ENCODE results near the gene GMDS.

GMDS gene

DNA sequence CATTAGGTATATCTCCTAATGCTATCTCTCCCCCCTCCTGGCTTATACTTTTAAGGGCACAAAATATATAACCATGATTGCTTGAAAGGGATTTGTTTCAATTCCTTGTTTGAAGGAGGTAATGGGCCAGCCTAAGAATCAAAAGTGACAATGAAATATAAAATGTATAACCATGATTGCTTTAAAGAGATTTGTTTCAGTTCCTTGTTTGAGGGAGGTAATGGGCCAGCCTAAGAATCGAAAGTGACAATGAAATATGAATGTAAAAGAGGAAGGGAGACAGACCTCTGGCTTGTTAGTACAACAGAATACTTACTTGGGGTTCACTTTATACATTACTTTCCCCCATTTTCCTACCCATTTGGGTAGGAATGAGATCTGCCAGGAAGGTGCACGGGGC, 580.2 kb downstream of the GMDS start:
- no peak for FAIRE-seq

DNA sequence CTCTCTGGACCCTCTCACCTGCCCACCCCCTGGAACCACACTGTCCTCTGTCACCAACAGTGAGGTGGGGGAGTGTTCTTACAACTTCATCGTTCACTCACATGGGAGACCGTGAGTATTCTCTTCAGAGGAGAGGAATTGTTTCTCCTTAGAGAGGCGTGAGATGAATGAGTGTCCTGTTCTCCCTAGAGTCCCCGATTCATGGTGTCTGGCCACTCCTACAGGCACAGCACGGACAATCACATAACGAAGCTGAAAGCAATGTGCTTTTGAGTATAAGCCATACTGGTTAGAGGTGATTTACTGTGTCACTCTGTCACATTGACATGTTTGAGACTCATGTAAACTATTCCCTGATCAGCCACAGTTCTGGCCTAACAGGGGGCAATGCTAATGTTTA, 581.1 kb downstream of the GMDS start:
- no peak for FAIRE-seq

DNA sequence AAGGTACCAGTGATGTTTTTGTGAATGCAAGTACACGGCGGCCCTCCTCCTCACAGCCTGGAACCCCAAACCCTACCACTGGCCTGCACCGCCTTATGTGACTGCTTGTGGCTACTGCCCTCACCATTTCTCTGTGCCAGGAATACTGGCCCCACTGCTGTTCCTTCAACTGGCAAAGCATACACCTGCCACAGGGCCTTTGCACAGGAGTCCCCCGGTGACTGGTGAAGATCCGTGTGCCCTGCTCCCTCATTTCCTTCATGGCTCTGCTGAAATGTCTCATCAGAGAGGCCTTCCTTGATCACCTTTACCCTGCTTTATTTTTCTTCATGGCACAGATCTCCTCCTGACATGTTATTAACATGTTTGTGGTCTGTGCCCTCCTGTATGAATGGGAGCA, 581.9 kb downstream of the GMDS start:
- no peak for FAIRE-seq

DNA sequence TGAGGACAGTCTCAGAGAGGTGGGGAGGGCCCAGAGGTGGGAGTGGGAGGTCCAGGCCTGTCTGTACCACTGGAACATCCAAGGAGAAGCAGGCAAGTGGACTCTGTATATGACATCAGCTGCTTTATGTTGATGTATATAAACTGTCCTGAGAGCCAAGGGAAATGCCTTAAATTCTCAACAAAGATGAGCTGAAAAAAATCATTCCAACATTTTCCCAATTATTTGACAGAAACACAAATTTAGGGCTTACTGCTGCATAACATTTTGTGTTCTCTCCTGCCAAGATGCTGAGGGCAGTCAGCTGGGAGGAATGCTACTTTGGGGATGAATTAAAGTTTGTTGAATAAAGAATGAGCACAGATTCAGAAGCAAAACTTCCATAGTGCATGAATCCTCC, 582.9 kb downstream of the GMDS start:
- no peak for FAIRE-seq

DNA sequence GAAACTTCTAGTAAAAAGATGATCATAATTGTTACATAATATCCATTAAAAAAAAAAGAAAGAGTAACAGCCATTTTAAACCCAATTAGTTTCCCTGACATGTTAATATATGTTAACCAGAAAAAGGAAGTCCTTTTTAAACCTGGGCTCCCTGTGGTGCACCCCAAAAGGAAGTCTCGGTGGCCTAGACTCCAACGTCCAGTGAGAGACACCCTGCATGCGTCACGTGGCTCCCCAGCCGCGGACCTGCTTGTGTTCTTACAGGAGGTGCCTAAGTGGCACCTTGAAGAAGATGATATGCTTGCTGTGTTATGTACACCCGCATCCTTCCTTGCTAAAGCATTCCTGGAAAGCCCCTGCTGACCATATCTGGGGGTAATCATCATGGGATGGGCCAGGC, 585.6 kb downstream of the GMDS start:
- no peak for FAIRE-seq

DNA sequence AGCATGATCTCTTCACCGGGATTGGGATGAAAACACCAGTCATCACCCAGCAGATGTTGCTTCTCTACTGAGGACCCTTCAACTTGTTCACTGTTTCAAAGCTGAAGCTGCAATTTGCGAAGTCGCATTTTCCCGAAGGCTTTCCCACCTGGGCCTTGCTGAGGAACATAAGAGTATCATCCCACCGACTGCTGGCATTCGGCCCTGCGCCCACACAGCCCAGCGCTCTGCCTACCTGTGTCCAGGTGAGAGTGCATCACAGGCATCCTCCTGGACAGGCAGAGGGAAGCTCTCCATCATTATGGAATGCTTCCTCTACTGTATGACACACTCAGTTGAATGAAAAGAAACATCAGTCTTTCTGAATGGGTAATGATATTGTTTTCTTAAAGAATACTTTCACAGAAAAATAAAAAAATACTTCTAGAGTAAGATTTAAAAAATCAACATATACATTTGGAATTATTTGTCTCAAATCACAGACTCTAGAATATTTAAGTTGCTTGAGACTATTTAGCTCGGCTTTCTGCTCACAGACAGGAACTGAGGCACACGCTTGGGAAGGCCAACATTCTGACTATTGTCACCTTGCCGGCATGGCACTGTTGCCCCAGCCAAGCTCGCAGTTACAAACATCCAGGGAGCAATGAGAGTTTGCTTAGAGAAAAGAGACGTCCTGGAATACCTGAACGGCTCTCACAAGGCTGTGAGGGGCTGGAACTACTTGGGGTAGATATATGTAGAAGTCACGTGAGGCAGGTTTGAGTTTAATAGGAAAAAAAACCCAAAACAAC, 587.0 kb downstream of the GMDS start:
- FAIRE-seq, result no peak

DNA sequence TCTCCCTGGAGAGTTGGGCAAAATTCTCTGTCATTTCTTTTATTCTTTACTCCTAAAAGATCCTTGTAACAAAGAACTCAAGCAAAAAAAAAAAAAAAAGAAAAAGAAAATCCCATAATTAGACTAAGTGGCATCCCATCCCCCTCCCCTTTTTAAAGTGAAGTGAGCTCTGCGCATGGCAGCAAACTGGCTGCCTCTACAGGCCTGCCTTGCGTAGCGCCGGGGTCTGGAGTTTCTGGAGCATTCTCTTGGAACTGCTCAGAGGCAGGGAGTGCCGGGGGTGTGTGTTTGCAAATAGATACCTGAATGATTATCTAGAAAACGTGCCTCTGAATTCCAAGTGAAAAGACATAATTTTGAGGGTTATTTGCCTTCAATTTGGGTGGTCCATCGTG, 587.6 kb downstream of the GMDS start:
- FAIRE-seq, result no peak

DNA sequence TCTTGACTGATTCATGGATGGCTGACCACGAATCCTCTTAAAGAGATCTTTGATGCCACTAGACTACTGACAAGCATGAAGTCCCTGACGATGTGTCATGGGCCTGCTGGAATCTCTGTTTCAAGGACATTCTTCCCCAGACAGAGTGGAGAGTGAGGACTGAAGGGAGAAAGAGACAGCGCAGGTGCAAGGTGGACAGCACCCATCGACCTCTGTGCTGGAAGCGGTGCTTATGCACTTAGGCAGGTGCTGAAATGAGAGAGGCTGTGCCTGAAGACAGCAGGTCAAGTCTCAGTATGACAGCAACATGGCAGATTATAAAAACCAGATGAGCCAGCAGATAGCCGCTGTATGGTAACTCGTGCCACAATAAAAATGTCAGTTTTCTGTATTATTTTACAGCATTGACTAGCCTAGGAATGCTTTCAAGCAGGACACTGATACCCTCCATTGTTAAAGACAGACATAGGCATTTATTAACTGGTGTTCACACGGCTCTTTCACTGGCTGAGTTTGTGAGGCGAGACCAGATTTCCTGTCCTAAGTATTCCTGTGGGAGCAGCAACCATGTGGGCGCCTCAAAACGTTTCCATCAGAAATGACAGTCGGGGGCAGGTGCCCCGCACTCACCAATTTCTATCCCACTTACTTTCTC, 588.2 kb downstream of the GMDS start:
- FAIRE-seq, result no peak

DNA sequence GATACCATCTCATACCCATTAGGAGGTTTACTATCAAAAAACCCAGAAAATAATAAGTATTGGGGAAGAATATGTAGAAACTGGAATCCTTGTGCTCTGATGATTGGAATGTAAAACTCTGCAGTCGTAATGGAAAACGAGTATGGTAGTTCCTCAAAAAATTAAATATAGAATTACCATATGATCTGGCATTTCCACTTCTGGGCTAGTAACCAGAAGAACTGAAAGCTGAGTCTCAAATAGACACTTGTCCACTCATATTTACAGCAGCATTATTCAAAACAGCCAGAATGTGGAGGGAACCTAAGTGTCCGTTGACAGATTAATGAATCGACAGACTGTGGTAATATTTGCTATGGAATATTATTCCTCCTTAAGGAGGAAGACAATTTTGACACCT, 591.4 kb downstream of the GMDS start:
- FAIRE-seq, result no peak

DNA sequence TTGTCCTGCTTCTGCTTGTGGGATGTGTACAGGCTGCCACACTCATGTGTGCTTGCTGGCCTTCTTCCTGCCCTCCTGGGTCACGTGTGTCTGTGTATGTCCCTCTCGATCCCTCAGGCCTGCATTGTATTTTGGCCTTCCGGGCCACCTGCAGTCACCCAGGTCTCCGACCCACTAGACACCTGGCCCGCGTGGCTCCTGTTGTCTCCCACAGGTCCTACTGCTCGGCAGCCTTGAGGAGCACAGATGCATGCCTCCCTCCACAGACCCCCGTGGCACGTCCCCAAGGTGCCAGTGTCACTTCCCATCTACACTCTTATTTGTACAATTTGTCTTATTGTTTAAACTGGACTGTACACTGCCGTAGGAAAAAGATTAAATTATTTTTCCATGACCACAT, 592.6 kb downstream of the GMDS start:
- no peak for FAIRE-seq

DNA sequence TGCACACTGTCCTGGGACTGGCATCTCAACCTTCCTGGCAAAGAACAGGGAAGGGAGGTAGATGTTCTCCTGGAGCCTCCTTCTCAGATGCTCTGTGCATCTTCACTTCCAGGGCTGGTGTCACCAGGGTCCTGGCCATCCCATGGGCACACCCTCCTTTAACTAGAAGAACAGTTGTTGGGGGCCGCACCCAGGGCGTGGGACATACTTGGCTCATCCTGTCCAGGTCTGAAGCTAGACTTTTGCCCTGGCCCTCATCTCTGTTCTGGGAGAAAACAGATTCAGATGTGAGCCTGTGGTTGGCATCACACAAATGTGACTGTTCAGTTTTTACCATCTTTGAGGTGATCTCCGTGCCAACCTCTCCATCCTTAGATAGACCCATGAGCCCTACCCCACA, 594.0 kb downstream of the GMDS start:
- FAIRE-seq, result no peak

DNA sequence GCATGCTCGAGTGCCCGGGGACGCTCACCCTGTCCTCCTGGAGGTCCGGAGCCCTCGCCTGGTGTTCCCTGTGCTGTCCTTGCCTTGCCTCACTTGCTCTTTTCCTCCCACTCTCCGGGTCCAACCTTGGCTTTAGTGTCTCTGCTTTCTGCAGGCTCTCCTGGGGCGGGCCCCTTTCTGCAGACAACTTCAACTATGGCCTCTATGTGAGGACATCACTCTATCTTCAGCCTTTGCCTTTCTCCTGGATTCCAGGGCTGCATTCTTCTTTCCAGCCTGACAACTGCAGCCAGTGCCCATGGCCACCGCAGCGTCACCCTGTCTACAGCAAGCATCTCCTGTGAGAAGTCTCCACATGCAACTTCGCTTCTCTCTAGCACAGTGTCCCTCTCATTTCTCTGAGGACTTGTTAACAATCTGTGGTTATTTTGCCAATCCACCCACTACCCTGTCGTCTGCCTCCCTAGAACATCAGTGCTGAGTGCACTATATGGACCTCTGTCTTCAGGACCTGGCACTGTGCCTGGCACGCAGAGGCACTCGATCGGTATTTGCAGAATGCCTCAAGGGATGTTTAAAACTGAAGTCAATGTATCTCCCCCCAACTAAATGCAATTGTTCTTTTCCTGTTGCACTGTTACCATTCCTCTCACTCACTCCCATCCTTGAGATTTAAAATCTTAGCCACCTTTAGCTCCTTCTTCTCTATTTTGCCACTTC, 599.8 kb downstream of the GMDS start:
- no peak for FAIRE-seq

DNA sequence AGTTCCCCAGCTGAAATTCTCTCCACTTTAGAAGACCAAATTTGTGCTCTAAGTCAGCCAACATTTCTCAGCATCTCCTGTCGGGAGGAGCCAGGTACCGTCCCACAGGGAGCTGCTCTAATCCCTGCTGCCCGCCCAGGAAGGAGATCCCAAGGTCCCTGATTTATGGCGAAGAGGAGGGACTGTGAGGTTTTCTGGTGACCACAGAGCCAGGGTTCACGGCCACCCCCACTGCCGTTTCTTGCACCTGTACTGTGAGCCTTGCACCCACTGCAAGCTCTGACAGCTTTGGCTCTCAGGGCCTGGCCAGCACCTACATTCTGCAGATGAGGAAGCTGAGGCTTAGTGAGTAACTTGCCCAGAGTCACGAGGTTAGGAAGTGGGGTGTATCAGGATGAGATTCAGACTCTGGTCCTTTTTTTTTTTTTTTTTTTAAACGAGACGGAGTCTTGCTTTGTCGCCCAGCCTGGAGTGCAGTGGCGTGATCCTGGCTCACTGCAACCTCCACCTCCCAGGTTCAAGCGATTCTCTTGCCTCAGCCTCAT, 600.8 kb downstream of the GMDS start:
- no peak for FAIRE-seq

DNA sequence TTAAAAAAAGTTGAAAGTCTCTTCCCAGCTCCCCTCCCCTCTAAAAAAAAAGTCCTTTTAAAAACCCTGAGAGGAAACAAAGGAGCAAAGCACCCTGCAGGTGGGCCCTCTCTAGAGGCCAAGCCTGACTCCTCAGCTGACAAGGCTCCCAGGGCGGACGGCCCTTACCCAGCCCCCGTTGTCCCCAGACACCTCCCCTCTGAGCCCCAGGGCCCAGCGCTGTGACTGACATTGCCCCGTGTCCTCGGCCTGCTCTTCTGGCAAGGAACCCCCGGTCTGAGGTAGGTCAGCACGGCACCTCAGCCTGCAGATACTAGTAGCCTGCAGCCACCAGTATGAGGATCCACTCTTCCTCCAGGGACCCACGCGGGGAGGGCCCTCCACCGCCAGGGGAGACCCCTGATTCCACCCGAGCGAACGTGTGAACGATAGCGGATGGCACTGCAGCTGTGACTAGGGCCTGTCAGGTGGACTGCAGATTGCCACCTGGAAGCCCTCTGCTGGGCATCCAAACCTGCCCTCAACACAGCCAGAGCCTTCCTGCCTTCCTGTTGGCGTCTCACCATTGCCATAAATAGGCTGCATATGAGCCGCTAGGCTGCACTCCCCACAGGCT, 601.5 kb downstream of the GMDS start:
- no peak for FAIRE-seq

DNA sequence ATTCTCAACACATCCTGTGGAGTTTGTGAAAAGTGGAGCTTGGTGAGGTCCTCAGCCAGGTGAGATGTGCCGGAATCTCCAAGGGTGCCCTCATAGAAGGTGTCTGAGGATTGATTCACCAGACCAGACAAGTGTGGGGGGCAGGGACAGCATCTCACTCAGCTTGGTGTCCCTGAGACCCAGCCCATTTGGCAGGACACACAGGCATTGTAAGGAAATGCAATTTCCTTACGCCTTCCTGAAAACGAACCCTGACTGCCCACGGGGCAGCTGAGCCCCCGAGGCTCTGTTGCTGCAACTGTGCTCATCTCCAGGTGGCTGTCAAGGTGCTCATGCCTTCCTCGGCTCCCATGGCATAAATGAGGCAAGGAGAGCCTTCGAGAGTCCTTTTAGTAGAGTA, 602.3 kb downstream of the GMDS start:
- FAIRE-seq, result no peak

DNA sequence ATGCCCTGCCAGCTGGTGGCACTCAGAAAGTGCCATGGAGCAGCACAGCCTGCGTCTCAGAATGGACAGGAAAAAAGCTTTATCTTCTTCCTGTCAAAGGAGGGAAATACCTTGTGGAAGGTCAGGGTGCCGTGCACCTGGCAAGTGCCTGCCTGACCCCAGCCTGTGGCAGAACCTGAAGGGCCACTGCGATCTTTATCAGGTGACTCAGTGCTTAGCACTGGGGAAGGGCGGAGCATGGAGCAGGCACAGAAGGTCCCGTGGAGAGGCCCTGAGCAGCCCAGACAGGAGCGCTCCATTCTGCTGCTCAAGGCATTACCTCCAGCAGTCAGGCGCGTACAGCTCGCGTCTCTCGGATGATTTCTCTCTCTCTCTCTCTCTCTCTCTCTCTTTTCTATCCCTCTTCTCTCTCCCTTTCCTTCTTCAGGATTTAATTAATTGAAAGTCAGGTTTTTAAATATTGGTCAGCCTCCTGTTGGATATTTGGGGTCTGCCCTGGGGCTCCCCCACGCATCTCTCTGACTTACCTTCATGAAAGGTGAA, 604.0 kb downstream of the GMDS start:
- no peak for FAIRE-seq

DNA sequence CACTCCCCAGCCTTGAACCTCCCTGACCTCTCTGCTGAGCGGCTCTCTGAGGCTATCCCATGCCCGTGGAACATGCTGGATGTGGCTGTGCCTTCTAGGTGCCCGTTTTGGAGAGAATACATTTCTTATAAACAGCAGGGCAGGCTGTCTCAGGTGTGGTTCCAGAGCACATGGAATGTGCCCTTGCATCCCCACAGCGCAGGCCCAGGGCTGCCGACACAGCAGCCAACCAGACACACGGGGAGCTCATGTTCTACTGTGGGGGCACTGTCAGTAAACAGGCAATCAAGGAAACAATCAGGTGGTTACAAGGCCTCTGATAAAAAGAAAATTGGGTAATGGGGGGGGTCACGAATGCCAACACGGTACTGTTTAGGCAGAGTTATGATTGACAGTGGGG, 604.9 kb downstream of the GMDS start:
- no peak for FAIRE-seq

DNA sequence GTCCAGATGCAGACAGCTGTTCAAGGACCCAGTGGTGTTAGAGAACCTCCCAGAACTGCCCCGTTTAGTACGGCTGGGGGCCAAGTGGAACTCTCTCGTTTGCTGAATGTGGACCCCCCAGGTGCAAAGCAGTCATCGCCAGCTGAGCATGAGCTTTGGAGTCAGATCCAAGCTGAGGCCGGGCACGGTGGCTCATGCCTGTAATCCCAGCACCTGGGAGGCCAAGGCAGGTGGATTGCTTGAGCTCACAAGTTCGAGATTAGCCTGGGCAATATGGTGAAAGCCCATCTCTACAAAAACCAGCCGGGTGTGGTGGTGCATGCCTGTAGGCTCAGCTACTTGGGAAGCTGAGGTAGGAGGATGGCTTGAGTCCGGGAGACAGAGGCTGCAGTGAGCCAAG, 606.0 kb downstream of the GMDS start:
- no peak for FAIRE-seq

DNA sequence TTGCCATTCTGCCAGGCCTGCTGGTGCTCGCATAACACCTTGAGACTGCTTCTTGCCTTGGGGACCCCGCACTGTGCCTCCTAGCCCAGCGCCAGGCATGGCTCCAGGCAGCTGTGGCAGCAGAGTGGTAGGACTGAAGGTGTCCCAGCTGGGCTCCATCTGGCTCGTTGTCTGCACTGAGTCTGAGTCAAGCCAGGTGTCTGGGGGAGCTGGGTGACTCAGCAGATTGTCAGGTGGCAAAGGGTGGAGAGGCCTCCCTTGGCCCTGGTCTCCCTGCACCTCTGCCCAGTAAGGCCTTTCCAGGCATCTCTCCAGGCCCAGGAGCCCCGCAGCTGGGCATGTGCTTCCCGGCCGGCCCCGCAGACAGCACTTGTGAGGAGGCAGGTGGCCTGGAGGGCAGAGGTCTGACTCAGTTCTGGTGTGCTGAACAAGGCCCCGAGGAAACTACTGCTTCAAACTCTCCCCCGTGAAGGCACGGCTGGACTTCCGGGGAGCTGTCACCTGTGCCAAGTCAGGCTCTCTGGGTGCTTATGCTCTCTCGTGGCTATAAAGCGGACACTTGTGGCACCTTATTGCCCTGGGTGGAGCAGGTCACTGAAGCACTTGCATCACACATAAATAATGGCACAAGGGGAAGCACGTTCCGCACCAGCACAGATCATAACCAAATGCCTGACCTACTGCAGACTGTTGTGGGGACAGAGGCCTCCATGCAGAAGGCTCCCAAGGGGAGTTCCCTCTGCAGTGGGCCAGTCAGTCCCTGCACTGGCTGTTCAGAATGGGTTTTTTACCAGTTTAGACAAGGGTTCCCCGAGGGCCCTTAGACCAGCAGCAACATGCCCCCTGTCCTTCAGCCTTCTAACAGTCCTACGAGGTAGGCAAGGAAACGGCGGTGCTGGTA, 608.2 kb downstream of the GMDS start:
- FAIRE-seq, result no peak

DNA sequence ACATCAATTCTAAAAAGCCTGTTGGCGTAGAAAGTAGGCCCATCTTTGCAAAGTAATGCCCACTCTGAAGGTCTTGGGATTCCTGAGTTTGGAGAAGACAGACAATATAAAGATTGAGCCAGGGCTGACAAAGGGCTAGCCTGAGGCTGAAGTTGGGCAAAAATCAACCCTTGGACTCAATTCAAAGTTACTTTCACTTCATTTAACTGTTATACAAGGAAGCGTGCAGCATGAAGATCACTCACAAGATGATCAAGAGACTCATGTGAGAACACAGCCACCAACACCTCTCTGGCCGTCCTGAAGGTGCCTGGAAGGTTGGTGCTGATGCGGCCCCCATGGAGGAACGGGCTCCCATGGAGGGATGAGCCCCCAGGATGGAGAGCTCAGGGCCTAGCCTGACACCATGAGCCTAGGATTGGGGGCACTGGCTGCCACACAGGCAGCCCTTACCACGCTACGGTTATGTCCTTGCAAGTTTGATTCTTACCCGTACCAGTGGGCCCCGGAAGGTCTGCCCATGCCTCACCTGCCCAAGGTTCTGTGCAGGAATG, 609.1 kb downstream of the GMDS start:
- FAIRE-seq, result no peak

DNA sequence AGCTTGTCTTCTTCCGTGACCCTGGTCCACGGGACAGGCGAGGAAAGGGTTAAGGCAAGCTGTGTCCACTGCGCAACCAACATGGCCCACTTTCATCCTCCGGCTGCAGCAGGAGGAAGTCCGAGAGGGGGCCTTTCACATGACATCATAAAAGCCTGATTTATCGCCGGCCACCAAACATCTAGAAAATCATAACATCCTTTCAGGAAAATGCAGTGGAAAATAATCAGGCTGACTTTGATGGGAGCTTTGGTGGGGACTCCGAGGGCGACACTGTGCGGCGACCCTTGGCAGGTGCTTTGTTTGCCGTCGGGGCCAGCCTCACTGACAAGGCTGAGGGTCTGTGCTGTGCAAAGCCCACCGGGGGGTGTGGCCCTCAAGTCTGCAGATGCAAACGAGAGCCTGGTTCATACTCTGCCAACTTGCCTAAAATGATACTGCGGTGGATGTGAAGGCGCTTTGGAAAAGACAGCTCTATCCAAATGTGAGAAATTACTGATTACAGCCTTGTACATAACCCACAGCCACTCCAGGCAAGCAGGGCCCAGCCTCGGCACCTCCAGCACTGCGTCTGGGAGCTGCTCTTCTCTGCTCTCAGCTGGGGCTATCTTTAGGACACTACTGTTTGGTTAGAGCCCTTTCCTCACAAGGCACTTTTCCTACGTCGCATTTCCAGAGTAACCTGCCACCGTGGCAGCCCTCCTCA, 609.9 kb downstream of the GMDS start:
- no peak for FAIRE-seq

All from colon (tissue), 2 donors.